Measurements from ENCODE around the gene GSE1. TPM values are rescaled to one million over a fixed set of nuclear protein-coding genes. Genes with fewer than 3 reads are reported as not detected.
"Not testable (repeated sequence)": the region's sequence is repeated elsewhere in the genome, so short reads cannot be mapped to it uniquely, and the experiment has no call there.

Gene GSE1
- total RNA-seq, 4 donors from 2014 or later = 45.1 to 89.3 (median 71.3) TPM

DNA sequence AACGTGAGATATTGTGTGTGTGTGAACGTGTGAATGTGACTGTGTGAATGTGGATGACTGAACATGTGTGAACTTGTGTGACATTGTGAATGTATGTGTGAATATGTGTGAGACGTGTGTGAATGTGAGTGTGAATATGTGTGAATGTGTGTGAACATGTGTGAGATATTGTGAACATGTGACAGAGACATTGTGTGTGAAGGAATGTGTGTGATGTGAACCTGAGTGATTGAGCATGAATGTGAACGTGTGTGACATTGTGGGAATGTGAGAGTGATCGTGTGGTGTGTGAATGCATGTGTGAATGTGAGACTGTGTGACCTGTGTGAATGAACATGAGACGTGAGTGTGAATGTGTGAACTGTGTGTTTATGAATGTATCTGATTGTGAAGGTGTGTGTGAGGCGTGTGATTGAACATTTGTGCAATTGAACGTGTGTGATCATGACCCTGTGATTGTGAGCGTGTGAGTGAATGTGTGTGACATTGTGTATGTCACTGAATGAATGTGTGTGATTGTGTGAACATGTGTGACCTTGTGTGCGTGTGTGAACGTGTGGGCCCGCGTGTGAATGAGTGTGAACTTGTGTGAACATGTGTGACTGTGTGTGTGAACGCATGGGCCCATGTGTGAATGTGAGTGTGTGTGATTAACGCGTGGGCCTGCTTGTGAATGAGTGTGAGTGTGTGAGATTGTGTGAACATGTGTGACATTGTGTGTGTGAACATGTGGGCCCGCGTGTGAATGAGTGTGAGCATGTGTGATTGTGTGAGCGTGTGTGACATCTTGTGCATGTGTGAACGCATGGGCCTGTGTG, 23.2 kb upstream of the GSE1 start:
- H3K9me3 ChIP-seq = no peaks in the 10 kb centered on the region
- no peak for ATAC-seq
- in situ Hi-C loops (cut with MboI; ENCODE audit: low sequenced_read_pairs in 4 of 4) = no loop called here
- no peaks in the 10 kb centered on the region for H3K27me3 ChIP-seq
- H3K4me1 ChIP-seq = peaks cover 4 to 9% of the 10 kb centered on the region in 2 donors
- no peaks in the 10 kb centered on the region for H3K36me3 ChIP-seq
- no peak overlapping the region for H3K27ac ChIP-seq
- no peak overlapping the region for H3K4me3 ChIP-seq
- TF ChIP-seq CTCF (IDR thresholded peaks at IDR 0.05 in 4 of 5, conservative IDR thresholded peaks at IDR 0.05 in 1 of 5) (no peak), POLR2A (IDR thresholded peaks at IDR 0.05) (no peak)
- intact Hi-C loops (cut with DNase I; ENCODE audit: low total_unique reads) = no loop called here
- no peak for DNase-seq

GRCh38 chr16:85590506-85590832, 22.7 kb upstream of the GSE1 start:
- TF ChIP-seq CTCF (IDR thresholded peaks at IDR 0.05 in 4 of 5, conservative IDR thresholded peaks at IDR 0.05 in 1 of 5) (no peak), POLR2A (IDR thresholded peaks at IDR 0.05) (no peak)
- Histone ChIP-seq H3K27me3 (no peaks in the 10 kb centered on the region), H3K4me1 (peaks cover 4 to 9% of the 10 kb centered on the region in 2 donors), H3K9me3 (no peaks in the 10 kb centered on the region), H3K36me3 (no peaks in the 10 kb centered on the region), H3K27ac (no peak overlapping the region), H3K4me3 (no peak overlapping the region)
- ATAC-seq (no peak), DNase-seq (no peak)
- in situ Hi-C loops (cut with MboI; ENCODE audit: low sequenced_read_pairs in 4 of 4) = no loop called here
- intact Hi-C loops (cut with DNase I; ENCODE audit: low total_unique reads) = no loop called here

- in situ Hi-C loops (cut with MboI; ENCODE audit: low sequenced_read_pairs in 4 of 4) = no loop called here
- peaks cover 3% of the 10 kb centered on the region in 2 donors for H3K4me1 ChIP-seq
- TF ChIP-seq CTCF (IDR thresholded peaks at IDR 0.05 in 4 of 5, conservative IDR thresholded peaks at IDR 0.05 in 1 of 5) (no peak), POLR2A (IDR thresholded peaks at IDR 0.05) (no peak)
Measured at GRCh38 chr16:85591381-85591780, 21.7 kb upstream of the GSE1 start.

DNA sequence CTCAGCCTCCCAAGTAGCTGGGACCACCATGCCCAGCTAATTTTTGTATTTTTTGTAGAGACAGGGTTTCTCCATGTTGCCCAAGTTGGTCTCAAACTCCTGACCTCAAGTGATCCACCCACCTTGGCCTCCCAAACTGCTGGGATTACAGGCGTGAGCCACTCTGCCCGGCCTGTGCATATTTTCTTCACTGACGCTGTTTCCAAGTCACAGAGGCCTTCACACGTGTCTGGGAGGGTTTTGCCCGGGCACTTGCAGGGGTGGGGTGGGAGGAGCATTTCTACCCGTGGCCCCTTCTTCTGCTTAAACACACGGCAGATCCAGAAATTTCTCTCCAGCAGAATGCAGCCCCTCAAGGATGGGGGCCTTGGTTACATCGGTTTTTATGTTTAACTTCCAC, 20.8 kb upstream of the GSE1 start:
- DNase-seq; H3K27me3 ChIP-seq; ATAC-seq; H3K36me3 ChIP-seq; H3K4me3 ChIP-seq; in situ Hi-C loops (cut with MboI; ENCODE audit: low sequenced_read_pairs in 4 of 4); intact Hi-C loops (cut with DNase I; ENCODE audit: low total_unique reads); H3K4me1 ChIP-seq; H3K9me3 ChIP-seq; H3K27ac ChIP-seq: not testable (repeated sequence)

More at GRCh38 chr16:85591381-85591780, 21.7 kb upstream of the GSE1 start:
- no peak overlapping the region for H3K27ac ChIP-seq
- no peak overlapping the region for H3K4me3 ChIP-seq
- intact Hi-C loops (cut with DNase I; ENCODE audit: low total_unique reads) = no loop called here
- ATAC-seq (no peak), DNase-seq (no peak)
- no peaks in the 10 kb centered on the region for H3K36me3 ChIP-seq
- H3K9me3 ChIP-seq = no peaks in the 10 kb centered on the region
- no peaks in the 10 kb centered on the region for H3K27me3 ChIP-seq

GRCh38 chr16:85592700-85593493, 20.2 kb upstream of the GSE1 start:
- H3K4me3 ChIP-seq = no peak overlapping the region
- H3K4me1 ChIP-seq = no peaks in the 10 kb centered on the region
- intact Hi-C loops (cut with DNase I; ENCODE audit: low total_unique reads) (no loop called here), in situ Hi-C loops (cut with MboI; ENCODE audit: low sequenced_read_pairs in 4 of 4) (no loop called here)
- no peaks in the 10 kb centered on the region for H3K9me3 ChIP-seq
- H3K27ac ChIP-seq = no peak overlapping the region
- H3K36me3 ChIP-seq = no peaks in the 10 kb centered on the region
- H3K27me3 ChIP-seq = no peaks in the 10 kb centered on the region
- TF ChIP-seq CTCF (IDR thresholded peaks at IDR 0.05 in 4 of 5, conservative IDR thresholded peaks at IDR 0.05 in 1 of 5) (no peak), POLR2A (IDR thresholded peaks at IDR 0.05) (no peak)
- DNase-seq = no peak
- ATAC-seq = peak in 1 of 2 donors; percentile 31

All from gastrocnemius medialis (tissue), 4 donors.